Activated T-cell treated with anti-CD3 and anti-CD28 coated beads, Interleukin-2, amount 50 U/mL, for 72 hours (primary cell): Measurements from ENCODE around the gene MBL2. TPM values are rescaled to one million over a fixed set of nuclear protein-coding genes. Genes with fewer than 3 reads are reported as not detected.

ENCODE experiments used
- ATAC-seq, 2 donors: fragments of 150-1000 bp; cut with Tn5 transposase; replicated peaks in 1 of 2; 2 replicates each; pipeline ENCODE4 v1.10.0; 2021; ENCODE audit warnings: moderate library complexity in 2 of 2, mild to moderate bottlenecking in 1 of 2
- DNase-seq, 2 donors: peaks; one replicate each; pipeline ENCODE4 v3.0.0; 2021 to 2022; ENCODE audit warnings: mixed read lengths in 1 of 2
- H3K27ac Mint-ChIP-seq: one replicate; pipeline ENCODE4 v1.8.0; 2022; ENCODE audit warnings: mild to moderate bottlenecking, moderate library complexity, mixed read lengths
- H3K27me3 Mint-ChIP-seq: one replicate; pipeline ENCODE4 v1.8.0; 2022; ENCODE audit warnings: low read depth, mixed read lengths
- H3K36me3 Mint-ChIP-seq, 2 donors: one replicate each; pipeline ENCODE4 v1.8.0; 2022; ENCODE audit warnings: mixed read lengths in 2 of 2, mild to moderate bottlenecking in 1 of 2; ENCODE audit not compliant: insufficient read depth in 2 of 2
- H3K4me1 Mint-ChIP-seq: one replicate; pipeline ENCODE4 v1.8.0; 2022; ENCODE audit warnings: low read depth, mixed read lengths
- H3K4me3 Mint-ChIP-seq, 2 donors: one replicate each; pipeline ENCODE4 v1.8.0; 2022; ENCODE audit warnings: mild to moderate bottlenecking in 2 of 2, mixed read lengths in 2 of 2, moderate library complexity in 2 of 2
- H3K9me3 Mint-ChIP-seq, 2 donors: one replicate each; pipeline ENCODE4 v1.8.0; 2022; ENCODE audit warnings: mixed read lengths in 2 of 2
- total RNA-seq, 2 donors: library from RNA; stranded (reverse); gene quantifications; one replicate each; pipeline ENCODE4 v1.2.3, GENCODE V29; 2022

MBL2 gene
- total RNA-seq, 2 donors from 2014 or later: not detected

- Mint-ChIP-seq H3K4me3 (no peak overlapping the region), H3K27ac (no peak overlapping the region), H3K9me3 (peaks cover 3 to 8% of the 10 kb centered on the region in 2 donors), H3K36me3 (no peaks in the 10 kb centered on the region), H3K27me3 (no peaks in the 10 kb centered on the region), H3K4me1 (no peaks in the 10 kb centered on the region)
- DNase-seq: no peak
- no peak for ATAC-seq
These were observed 26.4 kb downstream of the MBL2 start for GRCh38 chr10:52746169-52746568.

GRCh38 chr10:52744057-52744805 lies 28.4 kb downstream of the MBL2 start:
- Mint-ChIP-seq H3K36me3 (no peaks in the 10 kb centered on the region), H3K27ac (no peak overlapping the region), H3K27me3 (no peaks in the 10 kb centered on the region), H3K4me1 (no peaks in the 10 kb centered on the region), H3K9me3 (peaks cover 0 to 5% of the 10 kb centered on the region in 2 donors), H3K4me3 (no peak overlapping the region)
- DNase-seq (no peak), ATAC-seq (no peak)

- Mint-ChIP-seq H3K9me3 (no peaks in the 10 kb centered on the region), H3K27me3 (no peaks in the 10 kb centered on the region), H3K36me3 (no peaks in the 10 kb centered on the region), H3K27ac (no peak overlapping the region), H3K4me3 (no peak overlapping the region), H3K4me1 (no peaks in the 10 kb centered on the region)
- ATAC-seq: no peak
- no peak for DNase-seq
These were observed 29.9 kb downstream of the MBL2 start for GRCh38 chr10:52742731-52743130.

- Mint-ChIP-seq H3K36me3 (no peaks in the 10 kb centered on the region), H3K9me3 (no peaks in the 10 kb centered on the region), H3K27me3 (no peaks in the 10 kb centered on the region), H3K4me1 (no peaks in the 10 kb centered on the region), H3K4me3 (no peak overlapping the region), H3K27ac (no peak overlapping the region)
- ATAC-seq: no peak
- no peak for DNase-seq
These were observed 30.7 kb downstream of the MBL2 start for GRCh38 chr10:52741851-52742250.

- no peaks in the 10 kb centered on the region for H3K9me3 Mint-ChIP-seq
- no peaks in the 10 kb centered on the region for H3K27me3 Mint-ChIP-seq
- no peaks in the 10 kb centered on the region for H3K36me3 Mint-ChIP-seq
- H3K4me1 Mint-ChIP-seq: no peaks in the 10 kb centered on the region
- no peak for ATAC-seq
- peak; percentile 30 to 33 for DNase-seq
- H3K4me3 Mint-ChIP-seq: no peak overlapping the region
- H3K27ac Mint-ChIP-seq: no peak overlapping the region
These were observed 31.5 kb downstream of the MBL2 start for GRCh38 chr10:52740913-52741675.

- DNase-seq (no peak), ATAC-seq (no peak)
- no peaks in the 10 kb centered on the region for H3K27me3 Mint-ChIP-seq
- H3K9me3 Mint-ChIP-seq: no peaks in the 10 kb centered on the region
- H3K4me1 Mint-ChIP-seq: no peaks in the 10 kb centered on the region
- no peak overlapping the region for H3K4me3 Mint-ChIP-seq
- no peak overlapping the region for H3K27ac Mint-ChIP-seq
- H3K36me3 Mint-ChIP-seq: no peaks in the 10 kb centered on the region
These were observed 32.4 kb downstream of the MBL2 start for GRCh38 chr10:52740155-52740549.

GRCh38 chr10:52739380-52740154 lies 33.0 kb downstream of the MBL2 start:
- no peaks in the 10 kb centered on the region for H3K4me1 Mint-ChIP-seq
- H3K9me3 Mint-ChIP-seq: peaks cover 2% of the 10 kb centered on the region in 2 donors
- H3K4me3 Mint-ChIP-seq: no peak overlapping the region
- DNase-seq (no peak), ATAC-seq (no peak)
- H3K36me3 Mint-ChIP-seq: peaks cover 0 to 2% of the 10 kb centered on the region in 2 donors
- no peak overlapping the region for H3K27ac Mint-ChIP-seq
- H3K27me3 Mint-ChIP-seq: no peaks in the 10 kb centered on the region

GRCh38 chr10:52738951-52739350 lies 33.6 kb downstream of the MBL2 start:
- Mint-ChIP-seq H3K36me3 (peaks cover 0 to 2% of the 10 kb centered on the region in 2 donors), H3K27me3 (no peaks in the 10 kb centered on the region)
- ATAC-seq: no peak

GRCh38 chr10:52729271-52730104 lies 43.1 kb downstream of the MBL2 start:
- H3K4me3 Mint-ChIP-seq: no peak overlapping the region
- DNase-seq: no peak
- H3K36me3 Mint-ChIP-seq: peaks cover 0 to 2% of the 10 kb centered on the region in 2 donors
- H3K4me1 Mint-ChIP-seq: no peaks in the 10 kb centered on the region
- H3K27me3 Mint-ChIP-seq: no peaks in the 10 kb centered on the region
- no peak overlapping the region for H3K27ac Mint-ChIP-seq
- peaks cover 1 to 3% of the 10 kb centered on the region in 2 donors for H3K9me3 Mint-ChIP-seq
- no peak for ATAC-seq

More at GRCh38 chr10:52738951-52739350, 33.6 kb downstream of the MBL2 start:
- H3K9me3 Mint-ChIP-seq: peaks cover 2% of the 10 kb centered on the region in 2 donors
- no peak for DNase-seq
- no peak overlapping the region for H3K4me3 Mint-ChIP-seq
- no peaks in the 10 kb centered on the region for H3K4me1 Mint-ChIP-seq
- no peak overlapping the region for H3K27ac Mint-ChIP-seq

- H3K27ac Mint-ChIP-seq: no peak overlapping the region
These were observed 52.6 kb downstream of the MBL2 start for GRCh38 chr10:52720018-52720417.

More at GRCh38 chr10:52720018-52720417, 52.6 kb downstream of the MBL2 start:
- Mint-ChIP-seq H3K9me3 (peaks cover 4 to 11% of the 10 kb centered on the region in 2 donors), H3K4me3 (no peak overlapping the region), H3K4me1 (no peaks in the 10 kb centered on the region), H3K36me3 (no peaks in the 10 kb centered on the region), H3K27me3 (no peaks in the 10 kb centered on the region)
- DNase-seq (no peak), ATAC-seq (no peak)
